HUES6 (cell line): ENCODE measurements around the gene PBRM1.
A peak's percentile ranks its signal among the peaks of the same experiment; 100 is the strongest.

Source experiments
- H3K27ac ChIP-seq: 2 replicates; pipeline ENCODE4 v1.7.0; 2013; ENCODE audit warnings: low read depth, mild to moderate bottlenecking, low read length, inconsistent platforms
- H3K27me3 ChIP-seq: 2 replicates; pipeline ENCODE4 v1.6.1; 2013; ENCODE audit warnings: low read length; ENCODE audit not compliant: control insufficient read depth, insufficient read depth
- H3K36me3 ChIP-seq: 2 replicates; pipeline ENCODE4 v1.6.1; 2013; ENCODE audit warnings: low read length; ENCODE audit not compliant: control insufficient read depth, insufficient read depth
- H3K4me1 ChIP-seq: 2 replicates; pipeline ENCODE4 v1.6.1; 2013; ENCODE audit warnings: low read length; ENCODE audit not compliant: control insufficient read depth, insufficient read depth
- H3K4me3 ChIP-seq: 2 replicates; pipeline ENCODE4 v1.5.1; 2013; ENCODE audit warnings: low read depth, low read length
- H3K9ac ChIP-seq: one replicate; pipeline ENCODE4 v1.6.1; 2013; ENCODE audit warnings: mild to moderate bottlenecking, low read length
- H3K9me3 ChIP-seq: 2 replicates; pipeline ENCODE4 v1.6.1; 2013; ENCODE audit warnings: low read depth, low read length; ENCODE audit not compliant: control insufficient read depth, insufficient read depth

The PBRM1 gene

DNA sequence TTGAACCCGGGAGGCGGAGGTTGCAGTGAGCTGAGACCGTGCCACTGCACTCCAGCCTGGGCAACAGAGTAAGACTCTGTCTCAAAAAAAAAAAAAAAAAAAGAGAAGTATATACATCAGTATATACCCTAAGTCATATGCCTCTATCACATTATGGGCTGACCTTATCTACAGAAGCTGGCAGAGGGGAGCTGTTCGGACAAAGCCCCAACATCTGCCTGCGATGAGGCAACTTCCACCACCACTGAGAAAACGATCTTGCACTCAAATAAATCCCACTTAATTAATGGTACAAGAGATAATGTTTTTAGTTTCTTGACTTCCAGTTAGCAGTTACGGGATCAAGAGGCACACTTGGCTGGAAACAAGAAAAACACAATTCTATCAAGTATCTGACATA is 17.6 kb upstream of the PBRM1 start:
- no peak overlapping the region for H3K4me3 ChIP-seq
- H3K36me3 ChIP-seq, result peaks cover 18% of the 10 kb centered on the region
- H3K9me3 ChIP-seq, result no peaks in the 10 kb centered on the region
- no peaks in the 10 kb centered on the region for H3K4me1 ChIP-seq
- H3K27me3 ChIP-seq, result no peaks in the 10 kb centered on the region
- no peak overlapping the region for H3K9ac ChIP-seq
- H3K27ac ChIP-seq, result no peak overlapping the region

DNA sequence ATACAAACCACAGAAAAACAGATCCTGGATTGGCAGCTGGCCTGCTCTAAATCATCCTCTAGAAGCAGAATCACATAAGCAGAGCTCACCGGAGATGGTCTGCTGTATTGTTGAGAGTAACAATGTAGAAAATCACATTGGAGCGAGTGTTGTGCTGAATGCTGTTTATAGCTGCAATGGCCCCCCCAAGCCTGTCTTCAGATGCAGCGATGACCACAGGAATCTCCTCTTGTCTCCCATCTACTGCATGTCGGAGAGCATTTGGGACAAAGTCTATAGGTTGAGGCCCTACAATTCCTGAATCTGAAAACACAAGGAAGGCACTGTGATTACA is 11.9 kb upstream of the PBRM1 start:
- Histone ChIP-seq H3K27ac (no peak overlapping the region), H3K9ac (no peak overlapping the region), H3K4me1 (no peaks in the 10 kb centered on the region), H3K9me3 (no peaks in the 10 kb centered on the region), H3K36me3 (peaks cover 65% of the 10 kb centered on the region), H3K27me3 (no peaks in the 10 kb centered on the region), H3K4me3 (no peak overlapping the region)

DNA sequence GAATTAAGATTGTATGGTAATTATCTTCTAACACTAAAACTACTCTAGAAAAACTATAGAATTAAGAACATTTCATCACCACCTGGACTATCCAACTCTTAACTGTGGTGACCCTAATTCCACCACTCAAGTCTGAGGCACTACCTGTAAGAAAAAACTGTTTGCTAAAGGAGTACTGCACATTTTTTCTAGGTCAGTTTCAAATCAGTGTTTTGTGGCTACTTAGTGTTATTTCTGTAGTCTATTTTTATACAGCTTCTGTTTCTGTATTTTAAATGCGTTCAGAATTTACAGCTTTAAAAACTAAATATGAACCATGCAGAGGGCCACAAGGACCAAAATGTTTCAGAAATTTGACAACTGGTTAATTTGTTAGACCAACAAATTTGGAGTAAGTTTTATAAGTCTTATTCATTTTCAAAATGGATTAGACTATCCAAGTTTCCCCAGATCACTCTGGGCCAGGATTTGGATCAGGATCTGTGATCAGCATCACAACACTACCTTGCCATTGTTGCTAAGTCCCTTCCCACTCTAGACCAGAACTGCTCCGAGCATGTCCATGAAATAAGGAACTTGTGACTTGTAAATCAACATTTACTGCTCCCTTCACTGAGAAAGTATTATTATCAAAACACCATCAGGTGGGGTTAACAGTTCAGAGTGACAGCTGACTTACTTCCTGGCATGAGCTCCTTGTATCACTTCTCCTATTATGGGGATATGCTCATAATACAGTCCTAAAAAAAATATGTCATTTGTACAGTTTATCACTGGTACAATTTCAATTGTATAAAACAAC is 11.3 kb upstream of the PBRM1 start:
- H3K4me1 ChIP-seq, result no peaks in the 10 kb centered on the region
- no peak overlapping the region for H3K9ac ChIP-seq
- H3K27ac ChIP-seq, result no peak overlapping the region
- no peak overlapping the region for H3K4me3 ChIP-seq
- H3K27me3 ChIP-seq, result no peaks in the 10 kb centered on the region
- peaks cover 70% of the 10 kb centered on the region for H3K36me3 ChIP-seq
- no peaks in the 10 kb centered on the region for H3K9me3 ChIP-seq

DNA sequence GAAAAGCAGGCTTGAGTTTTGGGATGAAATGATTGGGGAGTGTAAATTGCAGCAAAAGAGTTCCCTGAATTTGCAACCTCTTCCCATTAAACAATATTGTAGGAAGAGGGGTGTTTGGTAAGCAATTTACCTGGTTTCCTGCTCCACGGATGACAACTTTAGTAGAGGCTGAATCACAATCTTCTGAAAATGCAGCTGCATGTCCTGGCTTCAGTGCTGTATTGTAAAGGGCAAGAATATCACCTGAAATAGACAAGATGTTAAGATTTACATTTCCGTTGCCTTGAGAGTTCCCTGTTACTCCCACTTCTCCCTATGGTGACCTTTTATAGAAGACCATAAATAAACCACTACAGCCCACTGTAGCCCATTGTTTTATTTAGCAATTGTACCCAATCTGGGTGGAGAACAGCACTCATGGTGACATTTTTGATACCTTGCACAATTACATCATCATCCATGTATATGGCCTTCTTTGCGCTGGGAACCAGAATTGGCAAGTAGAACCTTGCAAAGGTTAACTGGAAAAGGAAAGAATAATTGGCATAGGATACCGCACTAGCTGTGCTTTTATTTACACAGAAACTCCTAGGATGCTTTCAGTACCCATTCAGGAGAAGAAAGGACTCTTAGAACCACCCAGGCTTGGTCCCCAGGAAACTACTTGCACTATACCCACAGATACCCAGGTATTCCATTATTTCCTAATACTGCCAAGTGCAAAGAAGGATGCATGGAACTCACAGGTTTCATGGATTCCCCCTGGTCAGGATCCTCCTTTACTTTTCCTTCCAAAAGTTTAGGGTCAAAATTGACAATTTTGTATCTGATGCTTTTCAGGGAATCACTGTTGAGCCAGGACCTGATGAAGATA is 10.3 kb upstream of the PBRM1 start:
- Histone ChIP-seq H3K4me1 (no peaks in the 10 kb centered on the region), H3K36me3 (peaks cover 80% of the 10 kb centered on the region)

DNA sequence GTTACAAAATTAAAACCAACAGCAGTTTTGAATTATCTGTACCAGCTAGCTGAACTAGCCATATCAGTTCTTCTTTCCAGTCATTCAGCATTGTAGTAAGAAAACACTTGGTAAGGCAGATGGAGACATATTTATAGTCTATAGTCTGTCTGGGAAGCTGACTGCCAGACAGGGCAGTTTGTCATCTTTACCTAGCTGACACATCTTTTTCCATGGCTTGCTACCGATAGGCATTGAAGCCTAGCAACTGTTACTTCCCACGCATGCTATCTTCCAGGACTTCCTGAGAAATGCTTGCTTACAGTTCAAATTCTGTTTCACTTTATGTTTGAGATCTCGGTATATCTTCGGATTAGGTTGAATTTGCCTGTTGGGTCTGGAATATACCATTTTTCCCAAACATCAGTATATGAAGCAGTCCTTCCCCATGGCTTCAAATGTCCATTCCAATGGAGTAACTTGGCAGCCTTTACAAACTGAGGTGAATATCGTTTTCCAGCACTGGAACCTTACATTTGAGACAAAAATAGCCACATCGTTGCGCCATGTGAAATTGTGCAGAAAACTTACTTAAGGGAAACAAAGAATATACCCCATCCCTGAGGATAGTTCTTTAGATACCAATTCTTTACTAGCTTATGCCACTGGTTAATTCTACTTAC is 8.9 kb upstream of the PBRM1 start:
- H3K9me3 ChIP-seq, result no peaks in the 10 kb centered on the region

More for the DNA sequence above, 10.3 kb upstream of the PBRM1 start:
- Histone ChIP-seq H3K4me3 (no peak overlapping the region), H3K9ac (no peak overlapping the region), H3K27ac (no peak overlapping the region), H3K9me3 (no peaks in the 10 kb centered on the region), H3K27me3 (no peaks in the 10 kb centered on the region)

DNA sequence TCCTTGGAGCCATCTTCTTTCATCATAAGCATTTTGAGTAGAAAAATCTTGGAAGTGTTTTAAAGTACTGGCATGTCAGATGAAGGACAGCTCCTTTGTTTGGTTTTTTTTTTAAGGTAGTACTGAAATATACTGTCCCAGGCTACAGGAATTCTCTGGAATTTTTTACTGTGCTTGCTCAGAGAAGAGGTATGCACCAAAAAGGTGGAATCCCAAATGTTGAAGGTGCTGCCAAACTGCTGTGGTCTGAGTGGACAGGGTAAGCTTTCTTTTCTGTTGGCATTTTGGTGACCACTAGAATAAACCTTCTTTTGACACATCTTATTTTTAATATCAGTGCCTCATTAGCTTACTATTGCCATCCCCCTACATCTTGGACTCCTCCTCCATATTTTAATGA is 7.4 kb upstream of the PBRM1 start:
- no peak overlapping the region for H3K4me3 ChIP-seq
- no peaks in the 10 kb centered on the region for H3K27me3 ChIP-seq
- no peak overlapping the region for H3K9ac ChIP-seq
- H3K4me1 ChIP-seq, result no peaks in the 10 kb centered on the region
- H3K9me3 ChIP-seq, result no peaks in the 10 kb centered on the region
- H3K27ac ChIP-seq, result no peak overlapping the region
- peaks cover 98% of the 10 kb centered on the region for H3K36me3 ChIP-seq

More for the DNA sequence above, 8.9 kb upstream of the PBRM1 start:
- Histone ChIP-seq H3K4me1 (no peaks in the 10 kb centered on the region), H3K36me3 (peaks cover 89% of the 10 kb centered on the region), H3K9ac (no peak overlapping the region), H3K27ac (no peak overlapping the region), H3K4me3 (no peak overlapping the region), H3K27me3 (no peaks in the 10 kb centered on the region)

DNA sequence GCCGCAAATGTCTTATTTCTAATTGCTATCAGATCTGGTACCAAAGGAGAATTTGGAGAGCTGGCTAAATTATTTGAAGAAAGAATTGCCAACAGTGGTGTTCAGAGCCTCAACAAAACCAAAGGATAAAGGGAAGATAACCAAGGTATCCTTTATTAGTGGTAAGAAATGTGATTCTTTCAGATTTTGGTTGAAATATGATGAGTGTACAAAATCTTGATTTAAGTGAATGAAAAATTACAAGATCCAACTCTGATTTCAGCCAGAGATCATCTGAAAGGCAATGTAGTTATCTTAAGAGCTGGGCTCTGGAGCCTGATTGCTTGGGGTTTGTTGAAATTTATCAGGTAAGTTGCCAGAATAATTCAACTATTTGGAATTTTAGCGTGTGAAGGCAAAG is 4.8 kb upstream of the PBRM1 start:
- H3K27ac ChIP-seq, result no peak overlapping the region
- no peaks in the 10 kb centered on the region for H3K27me3 ChIP-seq
- no peak overlapping the region for H3K4me3 ChIP-seq
- no peaks in the 10 kb centered on the region for H3K9me3 ChIP-seq
- no peaks in the 10 kb centered on the region for H3K4me1 ChIP-seq
- H3K9ac ChIP-seq, result no peak overlapping the region
- peaks cover 95% of the 10 kb centered on the region for H3K36me3 ChIP-seq

DNA sequence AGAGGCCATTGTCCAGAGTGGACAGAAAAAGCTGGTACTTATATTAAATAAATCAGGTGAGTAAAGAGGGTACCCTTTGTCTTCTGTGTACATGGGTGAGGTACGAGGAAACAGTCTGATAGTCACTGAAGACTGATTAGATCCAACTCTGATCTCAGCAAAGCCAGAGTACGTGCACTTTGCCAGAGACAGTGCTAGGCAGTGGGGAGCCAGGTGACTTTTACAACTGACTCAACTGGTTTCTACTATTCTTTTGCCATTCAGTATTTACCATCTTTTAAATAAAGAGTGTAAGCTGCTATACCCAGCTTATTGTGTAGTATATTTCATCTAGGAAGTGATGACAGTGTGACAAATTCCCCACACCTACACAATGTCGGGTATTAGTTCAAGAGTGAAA is 3.4 kb upstream of the PBRM1 start:
- Histone ChIP-seq H3K4me3 (no peak overlapping the region), H3K36me3 (peaks cover 81% of the 10 kb centered on the region), H3K27ac (no peak overlapping the region), H3K9ac (no peak overlapping the region), H3K4me1 (0 out of 2 replicates have a peak, but pooled peaks cover 4% of the 10 kb centered on the region), H3K27me3 (no peaks in the 10 kb centered on the region), H3K9me3 (no peaks in the 10 kb centered on the region)

DNA sequence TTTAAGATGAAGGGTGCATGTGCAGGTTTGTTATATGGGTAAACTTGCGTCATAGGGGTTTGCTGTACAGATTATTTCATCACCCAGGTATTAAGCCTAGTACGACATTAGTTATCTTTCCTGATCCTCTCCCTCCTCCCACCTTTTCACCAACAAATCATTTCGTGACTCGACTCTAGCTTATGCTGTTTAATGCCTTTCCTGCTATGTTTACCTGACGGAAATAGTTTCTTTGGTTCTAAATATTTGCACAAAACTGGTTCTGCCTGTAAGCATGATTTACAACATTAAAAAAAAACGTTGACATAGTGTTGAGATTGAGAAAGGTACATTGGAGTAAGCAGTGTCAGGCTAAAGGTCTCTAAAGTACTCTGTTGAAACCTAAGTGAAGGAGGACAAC is 2.6 kb upstream of the PBRM1 start:
- H3K36me3 ChIP-seq, result peaks cover 73% of the 10 kb centered on the region
- H3K9me3 ChIP-seq, result no peaks in the 10 kb centered on the region
- H3K4me1 ChIP-seq, result 0 out of 2 replicates have a peak, but pooled peaks cover 4% of the 10 kb centered on the region
- no peak overlapping the region for H3K9ac ChIP-seq
- H3K27me3 ChIP-seq, result no peaks in the 10 kb centered on the region
- no peak overlapping the region for H3K4me3 ChIP-seq
- no peak overlapping the region for H3K27ac ChIP-seq

DNA sequence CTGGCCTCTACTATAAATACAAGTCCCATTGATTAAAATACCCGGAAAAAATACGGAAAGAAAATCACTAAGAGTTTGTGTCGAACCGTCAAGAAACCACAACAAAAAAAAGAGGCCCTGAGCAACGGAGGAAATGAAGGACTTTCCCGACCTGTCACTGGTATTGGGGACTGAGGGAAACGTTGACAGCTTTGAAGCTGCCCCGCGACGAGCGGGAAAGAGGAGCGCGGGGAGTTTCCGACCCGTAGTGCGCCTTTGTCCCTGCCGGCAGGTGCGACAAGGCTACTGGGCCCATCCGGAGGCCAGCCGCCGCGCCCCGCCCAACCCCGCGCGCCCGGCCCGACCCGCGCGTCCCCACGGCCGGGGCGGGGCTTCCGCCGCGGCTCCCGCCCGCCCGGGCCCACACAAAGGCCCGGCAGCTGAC is 416 bp downstream of the PBRM1 start:
- peaks cover 48% of the 10 kb centered on the region for H3K36me3 ChIP-seq
- no peaks in the 10 kb centered on the region for H3K27me3 ChIP-seq

DNA sequence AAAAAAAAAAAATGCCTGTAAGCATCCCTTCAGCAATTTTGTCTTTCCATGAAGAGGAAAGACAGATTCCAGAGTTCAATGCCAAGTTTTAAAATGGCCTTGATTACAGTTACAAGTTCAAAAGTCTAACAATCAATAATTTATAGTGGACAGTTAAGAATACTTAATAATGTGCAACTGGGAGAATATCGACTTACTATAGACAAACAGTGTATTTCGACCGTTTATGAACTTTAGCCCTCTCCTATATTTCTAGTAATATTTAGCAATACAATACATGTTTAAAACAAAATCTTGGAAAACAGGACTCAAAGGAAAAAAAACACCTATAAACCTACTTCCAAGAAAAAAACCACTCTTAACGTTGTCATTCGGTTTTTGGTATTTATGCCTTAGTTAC is 1.5 kb downstream of the PBRM1 start:
- Histone ChIP-seq H3K4me3 (peak overlapping the region; percentile 96), H3K9ac (no peak overlapping the region), H3K4me1 (0 out of 2 replicates have a peak, but pooled peaks cover 10% of the 10 kb centered on the region), H3K9me3 (no peaks in the 10 kb centered on the region), H3K27ac (no peak overlapping the region), H3K27me3 (no peaks in the 10 kb centered on the region), H3K36me3 (peaks cover 47% of the 10 kb centered on the region)

More for the DNA sequence above, 416 bp downstream of the PBRM1 start:
- peak overlapping the region; percentile 98 for H3K9ac ChIP-seq
- 0 out of 2 replicates have a peak, but pooled peaks cover 10% of the 10 kb centered on the region for H3K4me1 ChIP-seq
- no peak overlapping the region for H3K27ac ChIP-seq
- peak overlapping the region; percentile 96 for H3K4me3 ChIP-seq
- H3K9me3 ChIP-seq, result no peaks in the 10 kb centered on the region
